ENCODE data around the gene ZFAND3. TPM values are rescaled to one million over a fixed set of nuclear protein-coding genes. Genes with fewer than 3 reads are reported as not detected.

Gene ZFAND3
- total and polyA plus RNA-seq, 2 experiments from 2014 or later: 16.9 to 28.2 TPM

GRCh38 chr6:38194282-38194572 lies 374.7 kb downstream of the ZFAND3 start:
- H3K36me3 Mint-ChIP-seq (ENCODE audit: low read depth): no peaks in the 10 kb centered on the region
- no peaks in the 10 kb centered on the region for H3K36me3 ChIP-seq (ENCODE audit: insufficient read depth)
- TF ChIP-seq STAT1 (IDR thresholded peaks at IDR 0.05; ENCODE audit: unreplicated experiment) (no peak), EZH2 (IDR thresholded peaks at IDR 0.05; ENCODE audit: low read depth, unreplicated experiment) (no peak), POLR2AphosphoS5 (IDR thresholded peaks at IDR 0.05; ENCODE audit: low read depth) (no peak), ZNF331 (CRISPR knock-in tag; IDR thresholded peaks at IDR 0.05; ENCODE audit: low read depth) (no peak), REST (IDR thresholded peaks at IDR 0.05; ENCODE audit: unreplicated experiment) (no peak), CTCF (conservative IDR thresholded peaks at IDR 0.05; ENCODE audit: low read depth in 2 of 2) (no peak), CREB1 (CRISPR knock-in tag; IDR thresholded peaks at IDR 0.05; ENCODE audit: low read depth) (no peak), ETS1 (IDR thresholded peaks at IDR 0.05) (no peak), NANOG (IDR thresholded peaks at IDR 0.05; ENCODE audit: borderline replicate concordance) (no peak), ZNF114 (CRISPR knock-in tag; IDR thresholded peaks at IDR 0.05) (no peak), ZNF462 (CRISPR knock-in tag; IDR thresholded peaks at IDR 0.05) (no peak), JUNB (IDR thresholded peaks at IDR 0.05; ENCODE audit: unreplicated experiment) (no peak), EZH2phosphoT487 (IDR thresholded peaks at IDR 0.05; ENCODE audit: unreplicated experiment) (no peak)
- H3K4me1 ChIP-seq (ENCODE audit: insufficient read depth): peaks cover 25% of the 10 kb centered on the region
- no peak overlapping the region for H3K4me2 ChIP-seq
- ATAC-seq (no peak), DNase-seq (ENCODE audit: low spot score) (no peak)
- H3K9me3 Mint-ChIP-seq: no peaks in the 10 kb centered on the region
- no peaks in the 10 kb centered on the region for H3F3A ChIP-seq (replicated peaks; ENCODE audit: low read depth)
- no peak overlapping the region for H3K4me3 Mint-ChIP-seq
- H3K27me3 ChIP-seq (ENCODE audit: insufficient read depth): no peaks in the 10 kb centered on the region
- H3K27me3 Mint-ChIP-seq (ENCODE audit: insufficient read depth, low read depth, poor library complexity): no peaks in the 10 kb centered on the region
- H3K27ac ChIP-seq (ENCODE audit: low read depth): no peak overlapping the region
- H3K27ac Mint-ChIP-seq: peak overlapping the region; percentile 1; the same call in 1 of the 2 replicates
- no peaks in the 10 kb centered on the region for H3K79me2 ChIP-seq (replicated peaks; ENCODE audit: insufficient read depth)
- H3K4me3 ChIP-seq: no peak overlapping the region
- no peak overlapping the region for H2AFZ ChIP-seq
- H3K4me1 Mint-ChIP-seq: peaks cover 35% of the 10 kb centered on the region
- H3K9me2 ChIP-seq (ENCODE audit: insufficient read depth): no peaks in the 10 kb centered on the region
- no peaks in the 10 kb centered on the region for H4K20me1 ChIP-seq (replicated peaks; ENCODE audit: insufficient read depth)

Data from GM23338 (cell line).